GM19467 (cell line): ENCODE data around the gene APOL5.

Experiments used
- ATAC-seq: cut with Tn5 transposase; IDR thresholded peaks from one replicate; pipeline ENCODE4 v1.9.1; 2021; ENCODE audit warnings: mild to moderate bottlenecking, moderate library complexity; ENCODE audit not compliant: unreplicated experiment

Gene APOL5

DNA sequence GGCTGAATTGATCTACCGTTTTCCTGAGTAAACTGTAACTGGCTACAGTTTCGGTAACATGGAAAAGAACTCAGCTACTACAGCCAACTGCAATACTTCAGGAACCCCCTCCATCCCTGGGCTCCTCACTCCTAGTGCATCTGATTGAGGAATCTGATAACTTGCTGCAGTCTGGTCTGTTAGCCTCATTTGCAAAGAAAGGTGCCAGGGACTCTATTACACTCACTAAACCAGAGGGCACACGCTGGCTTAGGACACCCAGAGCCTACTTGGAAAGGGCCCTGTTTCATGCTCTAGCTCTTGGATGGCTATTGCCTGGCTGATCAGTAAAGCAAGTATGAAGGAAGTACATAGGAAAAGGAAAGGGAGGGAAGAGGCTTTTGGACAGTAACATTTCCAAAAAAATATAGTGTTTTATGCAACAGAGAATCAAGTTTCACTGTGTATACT is 22.3 kb downstream of the APOL5 start:
- no peak for ATAC-seq

DNA sequence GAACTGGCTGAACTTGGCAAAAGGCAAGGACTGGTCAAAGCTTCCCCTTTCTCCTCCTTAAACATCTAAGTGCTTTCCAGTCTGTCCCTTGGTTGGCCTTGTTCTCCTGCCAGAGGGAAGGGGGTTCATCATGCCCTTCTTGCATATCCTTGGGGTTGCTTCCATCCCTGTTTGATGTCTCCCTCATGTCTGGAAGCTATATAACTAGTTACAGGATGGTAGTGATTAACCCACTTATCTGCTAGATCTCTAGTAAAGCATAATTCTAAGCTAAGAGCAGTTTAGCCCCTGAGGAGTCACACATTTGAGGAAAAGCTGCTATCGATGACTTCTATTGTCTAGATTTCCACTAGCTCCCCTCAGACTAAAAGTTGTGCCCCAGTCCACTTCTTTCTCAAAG is 22.9 kb downstream of the APOL5 start:
- ATAC-seq: no peak

DNA sequence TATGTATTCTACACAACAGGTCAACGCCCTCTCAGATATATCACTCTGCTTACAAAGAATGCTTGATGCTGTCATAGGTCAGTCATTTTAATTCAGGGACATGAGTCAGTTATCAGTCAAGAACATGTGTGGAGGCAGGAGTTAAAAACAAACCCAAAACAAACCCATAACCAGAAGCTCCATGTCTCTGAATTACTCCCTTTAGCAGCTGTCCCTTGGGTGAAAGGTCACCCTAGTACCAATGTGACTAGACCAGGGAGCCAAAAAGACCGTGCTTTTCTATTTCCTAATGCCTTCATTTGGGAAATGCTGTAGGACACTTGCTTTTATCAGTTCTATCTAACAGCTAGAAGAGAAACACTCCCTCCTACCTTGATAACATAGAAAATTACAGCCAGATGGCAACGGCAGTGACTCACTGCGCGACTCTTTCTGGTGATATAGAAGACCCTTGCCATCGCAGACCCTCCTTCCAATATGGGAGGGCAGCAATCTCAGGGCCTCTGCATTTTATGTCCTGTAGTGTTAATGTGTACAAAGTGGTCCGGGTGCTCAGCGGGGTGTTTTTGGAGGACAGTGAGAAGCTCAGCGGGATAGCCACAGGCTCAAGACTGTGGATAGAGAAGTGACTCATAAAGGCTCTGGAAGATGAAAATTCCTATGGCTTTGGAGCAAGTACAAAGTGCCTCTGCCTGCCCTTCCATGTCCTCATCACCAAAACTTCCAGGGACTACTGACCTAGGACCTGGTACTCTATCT is 24.8 kb downstream of the APOL5 start:
- no peak for ATAC-seq

DNA sequence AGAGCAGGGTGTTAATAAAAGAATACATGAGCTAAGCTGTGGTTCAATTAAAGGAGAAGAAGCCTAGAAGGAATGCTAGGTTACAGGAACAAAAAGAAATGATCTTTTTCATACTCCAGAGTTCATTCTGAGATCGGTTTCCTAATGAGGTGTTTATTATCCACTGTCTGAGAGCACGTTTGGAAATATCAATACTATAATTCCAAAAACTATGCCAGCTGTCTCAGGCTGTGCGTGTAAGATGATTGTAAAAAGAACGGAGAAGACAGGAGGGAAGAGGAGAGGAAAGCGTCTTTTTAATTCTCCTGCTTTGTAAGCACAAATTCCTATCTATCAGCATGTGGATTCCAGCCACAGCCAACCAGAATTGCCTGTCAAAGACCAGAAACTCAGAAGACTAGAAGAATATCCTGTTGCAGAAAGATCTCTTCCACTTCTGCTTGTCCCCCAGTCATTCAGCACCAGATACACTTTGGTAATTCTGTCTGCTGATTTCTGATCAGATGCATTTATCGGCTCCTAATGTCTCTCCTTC is 25.7 kb downstream of the APOL5 start:
- ATAC-seq: no peak

DNA sequence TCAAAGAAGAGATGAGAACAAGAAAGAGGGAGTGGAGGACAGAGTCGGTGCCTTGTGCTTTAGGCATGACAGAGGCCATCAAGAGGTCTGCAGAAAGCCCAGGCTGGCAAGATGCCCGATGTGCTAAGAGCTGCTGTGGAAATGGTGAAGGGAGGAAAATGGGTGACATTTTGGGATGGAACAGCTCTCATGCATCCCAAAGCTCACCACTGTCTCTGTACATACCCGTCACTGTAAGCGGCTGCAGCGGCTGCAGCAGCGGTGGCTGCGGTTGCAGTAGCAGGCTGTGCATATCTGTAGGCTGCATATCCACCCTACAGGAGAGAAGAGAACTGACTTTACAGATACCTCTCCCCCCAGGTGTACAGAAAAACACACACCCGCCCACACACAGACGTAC is 28.6 kb downstream of the APOL5 start:
- no peak for ATAC-seq

DNA sequence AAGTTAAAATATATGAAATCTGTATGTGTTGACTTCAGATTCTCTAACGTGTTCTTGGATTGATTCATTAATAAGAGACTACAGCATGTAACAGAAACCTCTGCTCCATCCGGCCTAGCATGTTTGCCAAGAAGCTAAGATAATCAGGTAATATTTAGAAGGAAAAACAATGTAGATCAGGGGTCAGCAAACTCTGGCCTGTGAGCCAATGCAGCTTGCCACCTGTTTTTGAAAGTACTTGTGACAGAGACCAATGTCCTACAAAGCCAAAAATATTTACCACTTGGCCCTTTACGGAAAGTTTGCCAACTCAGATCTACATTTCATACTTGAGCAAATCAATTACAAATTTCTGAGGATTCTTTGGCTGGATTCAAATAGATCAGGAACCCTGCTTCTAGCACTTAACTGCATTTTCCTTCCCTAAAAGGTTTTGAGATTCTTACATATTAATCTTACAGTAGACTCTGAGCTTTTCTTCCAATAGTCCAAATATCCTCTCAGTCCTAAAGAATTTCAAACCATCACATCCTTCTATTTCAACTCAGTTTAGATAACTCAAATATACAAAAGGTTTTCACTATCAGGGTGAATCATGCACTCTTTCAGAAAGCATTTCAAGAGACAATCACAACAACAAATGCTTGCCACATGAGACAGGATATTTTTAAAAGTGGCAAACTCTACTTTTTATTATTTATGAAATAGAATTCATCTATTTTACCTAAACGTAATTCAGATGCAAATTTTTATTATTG is 29.5 kb downstream of the APOL5 start:
- ATAC-seq: no peak

DNA sequence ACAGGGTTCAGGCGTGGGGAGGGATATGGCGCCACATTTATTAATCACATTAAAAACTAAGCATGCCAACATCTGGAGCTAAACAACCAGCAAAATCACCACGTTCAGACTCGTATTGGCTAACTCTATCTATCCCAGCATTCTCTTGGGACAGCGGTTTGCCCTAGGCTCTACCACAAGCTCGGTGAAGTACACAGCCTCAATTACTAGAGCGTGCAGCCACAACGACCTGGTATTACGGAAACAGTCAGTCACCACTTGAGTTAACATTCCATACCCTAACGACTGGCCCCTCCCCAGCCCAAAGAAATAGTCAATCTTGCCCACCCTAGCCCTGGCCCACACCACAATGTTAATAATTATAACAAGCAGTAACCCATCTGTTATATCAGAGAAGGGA is 32.1 kb downstream of the APOL5 start:
- ATAC-seq: peak; percentile 71

DNA sequence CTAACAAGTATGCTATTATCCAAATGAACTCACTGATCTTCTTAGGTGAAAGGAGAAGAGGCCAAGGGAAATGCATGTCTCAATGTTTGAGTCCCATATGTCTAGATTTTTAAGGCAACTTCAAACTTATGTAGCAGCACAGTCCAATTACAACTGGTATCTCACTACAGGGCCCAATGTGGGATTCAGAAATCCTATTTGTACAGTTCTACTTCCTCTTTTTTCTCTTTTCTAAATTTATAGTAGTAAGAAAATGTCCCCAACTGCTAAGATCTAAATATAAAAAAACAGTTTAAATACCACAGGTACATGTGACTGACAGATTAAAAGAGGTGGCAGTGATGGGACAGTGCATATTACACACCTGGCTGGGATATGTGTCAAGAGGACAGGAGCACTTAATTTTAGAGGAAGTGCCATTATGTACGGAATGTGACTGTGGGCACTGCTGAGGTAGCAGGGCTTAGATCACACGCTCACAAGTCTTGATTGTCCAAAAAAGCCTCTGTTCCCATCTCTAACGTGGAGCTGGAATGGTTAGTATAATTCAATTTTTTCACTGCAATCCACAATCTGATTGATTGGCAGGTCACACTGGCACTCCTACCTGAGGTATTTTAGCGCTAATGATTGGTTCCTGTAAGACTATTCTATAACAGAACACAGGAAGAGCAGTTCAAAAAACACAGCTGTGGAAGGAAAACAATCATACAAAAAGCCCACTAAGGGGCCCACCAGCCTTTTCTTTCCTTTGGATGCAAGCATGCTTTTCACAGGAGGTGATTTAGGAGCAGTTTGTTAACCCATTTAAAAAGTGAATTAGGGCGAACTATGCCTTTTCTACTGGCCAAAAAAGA is 34.6 kb downstream of the APOL5 start:
- no peak for ATAC-seq

DNA sequence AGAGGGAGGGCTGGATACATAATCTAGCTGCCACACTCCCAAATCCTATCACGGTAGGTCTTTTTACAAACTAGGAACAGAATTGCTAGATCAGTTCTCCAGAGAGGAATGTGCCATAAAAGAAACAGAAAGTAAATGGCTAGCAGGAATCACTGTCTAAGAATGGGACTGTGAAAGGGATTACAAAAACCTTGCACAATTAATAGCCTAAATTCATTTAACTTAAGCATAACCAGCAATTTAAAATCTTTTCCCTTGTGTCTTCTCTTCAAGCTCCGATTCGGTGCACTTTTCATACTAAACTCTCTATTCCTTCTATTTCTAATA is 35.2 kb downstream of the APOL5 start:
- ATAC-seq: no peak

DNA sequence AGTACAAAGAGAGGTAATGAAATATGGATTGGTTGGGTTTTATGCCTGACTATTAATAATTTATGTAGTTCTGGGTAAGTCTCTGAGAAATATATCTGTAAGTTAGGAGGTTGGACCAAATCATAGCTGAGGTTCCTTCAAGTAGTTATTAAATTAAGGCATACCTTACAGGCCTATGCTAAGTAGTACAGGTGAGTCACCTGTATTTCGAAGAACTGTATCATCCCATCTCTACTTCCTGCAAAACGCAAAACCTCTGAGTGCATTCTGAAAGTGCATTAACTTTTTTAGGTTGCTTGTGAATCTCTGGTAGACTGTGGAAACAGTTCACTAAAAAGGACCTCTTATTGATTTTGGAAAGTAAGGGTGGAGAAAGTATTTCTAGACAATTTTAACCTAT is 37.1 kb downstream of the APOL5 start:
- ATAC-seq: no peak

DNA sequence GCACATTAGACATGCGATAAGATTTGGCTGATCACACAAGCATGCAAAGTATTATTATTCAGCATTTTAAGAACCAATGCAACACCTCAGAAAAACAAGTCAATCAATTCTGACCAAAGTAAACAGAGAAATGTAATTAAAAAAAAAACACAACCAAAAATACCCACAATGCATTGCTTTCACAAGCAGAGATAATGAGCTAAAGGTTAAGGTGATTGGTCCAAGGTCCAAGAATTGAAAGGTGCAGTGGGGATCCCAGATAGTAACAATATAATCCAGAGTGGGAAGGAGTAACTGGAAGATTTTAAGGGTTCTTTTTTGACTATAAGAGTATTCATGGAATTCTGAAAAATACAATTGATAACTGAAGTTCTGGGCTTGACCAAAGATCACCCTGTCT is 39.0 kb downstream of the APOL5 start:
- no peak for ATAC-seq

DNA sequence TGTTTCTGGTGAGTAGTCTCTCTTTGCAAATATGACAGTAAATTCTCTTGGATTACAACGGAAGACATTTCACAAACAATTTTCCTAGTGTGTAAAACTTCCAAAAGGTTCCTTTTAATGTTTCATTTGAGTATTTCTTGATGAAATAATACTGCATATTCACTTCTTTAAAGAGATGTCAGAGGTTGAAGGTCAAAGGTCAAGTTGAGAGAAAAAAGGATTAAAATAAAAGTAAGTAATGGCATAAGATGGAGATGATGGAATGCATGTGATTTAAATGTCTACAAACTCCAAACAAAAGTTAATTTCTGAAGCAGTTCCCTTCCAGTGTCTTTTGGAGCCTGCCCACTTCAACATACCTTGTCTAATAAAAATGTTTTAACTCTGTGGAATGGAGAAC is 40.7 kb downstream of the APOL5 start:
- no peak for ATAC-seq

DNA sequence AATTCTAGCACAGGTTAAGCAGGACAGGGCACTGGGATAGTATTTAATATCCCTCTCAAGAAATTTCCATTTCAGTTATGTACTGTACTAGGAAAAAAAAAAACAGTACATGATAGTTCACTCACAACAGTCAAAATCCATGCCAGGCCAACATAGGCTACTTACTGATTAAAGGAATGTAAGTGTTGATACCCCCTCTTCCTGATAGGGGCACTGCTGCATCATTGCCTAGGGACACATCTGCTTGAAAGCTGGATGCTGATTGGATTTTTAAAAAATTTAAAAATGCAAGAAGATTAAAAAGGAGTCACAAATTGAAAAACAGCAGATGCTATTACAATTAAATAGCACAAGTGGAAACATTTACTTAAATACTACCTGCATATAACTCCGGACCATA is 43.4 kb downstream of the APOL5 start:
- ATAC-seq: no peak

DNA sequence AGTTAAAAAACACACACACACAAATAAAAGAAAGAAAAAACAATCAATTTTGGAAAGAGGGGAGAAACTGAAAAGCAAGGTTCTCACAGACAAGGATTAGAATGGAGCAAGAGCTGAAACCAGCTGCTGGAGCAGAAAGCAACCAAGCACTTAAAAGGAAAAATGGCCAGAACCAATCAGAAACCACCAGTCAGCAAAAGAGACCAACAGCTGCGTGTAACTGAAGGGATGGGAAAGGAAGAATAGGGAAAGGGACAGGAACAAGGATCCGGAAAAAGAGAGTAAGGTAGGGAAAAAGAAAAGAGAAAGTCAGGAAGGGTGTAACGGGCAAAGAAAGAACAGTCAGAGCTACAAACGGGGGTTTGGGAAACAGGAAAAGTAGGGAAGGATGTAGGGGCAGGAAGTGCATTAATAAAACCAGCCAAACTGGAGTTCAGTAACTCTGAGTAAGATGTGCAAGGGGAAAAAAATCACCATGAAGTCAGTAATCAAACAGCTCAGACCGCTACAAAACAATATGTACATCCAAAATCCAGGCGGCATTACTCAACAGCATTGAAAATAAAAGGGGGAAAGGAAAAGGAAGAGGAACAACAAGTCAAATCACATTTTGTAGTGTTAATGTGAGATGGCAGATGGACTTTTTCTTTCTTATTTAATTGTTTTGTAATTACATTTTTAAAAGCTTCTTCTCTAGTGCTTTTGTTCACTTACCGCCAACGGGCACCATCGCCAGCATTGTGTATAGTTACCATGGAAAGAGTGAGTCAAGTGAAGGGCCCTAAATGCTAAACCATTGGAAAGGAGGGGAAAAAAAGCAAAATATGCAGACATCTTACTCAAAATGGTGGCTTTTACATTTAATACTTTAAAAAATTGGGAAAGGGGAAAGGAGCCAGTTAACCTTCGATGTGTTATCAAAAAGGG is 49.2 kb downstream of the APOL5 start:
- no peak for ATAC-seq

DNA sequence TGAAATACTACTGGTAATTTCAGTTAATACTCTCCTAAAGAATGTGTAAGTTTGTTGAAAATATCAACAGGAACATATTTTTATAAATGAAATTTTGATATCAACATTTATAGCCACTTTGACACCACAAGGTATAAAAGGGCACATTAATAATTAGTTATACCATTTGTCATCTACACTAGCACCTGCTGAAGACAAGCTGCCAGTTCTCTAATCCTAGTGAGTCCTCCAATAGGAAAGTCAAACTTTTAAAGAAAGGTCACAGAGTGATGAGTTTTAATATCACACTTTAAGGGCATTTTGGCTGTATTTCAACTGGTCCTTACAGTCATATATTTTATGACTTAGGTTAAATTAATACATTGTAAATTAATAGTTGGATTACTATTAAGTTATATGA is 52.3 kb downstream of the APOL5 start:
- ATAC-seq: no peak

DNA sequence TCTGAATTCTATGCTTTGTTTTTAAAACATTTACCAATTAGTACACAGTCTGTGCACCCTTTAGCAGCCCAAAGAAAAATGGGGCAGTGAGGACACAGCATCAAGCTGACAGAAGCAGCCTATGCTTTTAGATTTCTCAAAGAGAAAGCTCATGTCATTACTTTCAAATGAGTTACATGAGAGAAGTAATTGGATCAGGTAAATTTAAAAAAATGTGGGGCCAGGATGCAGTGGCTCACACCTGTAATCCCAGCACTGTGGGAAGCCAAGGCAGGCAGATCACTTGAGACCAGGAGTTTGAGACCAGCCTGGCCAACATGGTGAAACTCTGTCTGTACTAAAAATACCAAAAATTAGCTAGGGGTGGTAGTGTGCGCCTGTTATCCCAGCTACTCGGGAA is 57.7 kb downstream of the APOL5 start:
- ATAC-seq: no peak

DNA sequence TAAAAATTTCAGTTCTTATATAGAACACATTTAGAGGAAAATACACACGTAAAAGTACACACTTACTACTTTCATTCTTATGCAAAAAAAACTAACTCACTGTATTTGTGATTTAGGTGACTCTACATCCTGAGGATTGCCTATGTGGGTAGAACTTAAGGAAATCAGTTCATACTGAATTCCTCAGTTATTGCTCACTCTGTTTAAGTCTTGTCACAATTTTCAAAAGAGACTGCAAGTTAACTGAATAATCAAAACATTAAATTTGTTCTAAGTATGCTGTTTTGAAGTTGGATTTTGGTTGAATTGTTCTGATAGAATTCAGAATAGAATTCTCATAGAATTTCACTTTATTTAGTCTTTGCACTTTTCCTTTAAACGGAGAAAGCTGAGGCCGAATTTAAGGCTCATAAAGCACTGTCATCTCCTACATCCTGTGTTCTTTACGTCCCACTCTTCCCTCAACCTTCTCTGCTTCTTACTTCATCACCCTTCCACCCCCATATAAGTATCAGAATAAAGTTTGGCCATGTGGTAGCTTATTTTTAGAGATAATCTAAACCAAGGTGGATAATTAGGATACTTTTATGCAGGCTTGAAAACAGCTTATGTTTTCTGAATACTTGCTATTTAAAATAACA is 59.8 kb downstream of the APOL5 start:
- no peak for ATAC-seq
